Fibroblast of villous mesenchyme (primary cell): ENCODE data around the gene HDGFL1. TPM values are rescaled to one million over a fixed set of nuclear protein-coding genes. Genes with fewer than 3 reads are reported as not detected.
A peak's percentile ranks its signal among the peaks of the same experiment; 100 is the strongest.

ENCODE experiments used
- DNase-seq: peaks from one replicate; pipeline ENCODE4 v3.0.0-alpha.2; 2010; ENCODE audit warnings: low read depth
- H3K4me3 ChIP-seq: 2 replicates; pipeline ENCODE4 v1.5.1; 2011; ENCODE audit warnings: low read depth, mild to moderate bottlenecking, low read length
- CTCF ChIP-seq: IDR thresholded peaks from 2 replicates; pipeline ENCODE4 v1.5.1; 2012; ENCODE audit warnings: low read depth, mild to moderate bottlenecking, low read length; ENCODE audit not compliant: insufficient read depth
- total RNA-seq: library from RNA; depleted of rRNA; stranded (reverse); fragments of >200 nt; gene quantifications from 2 replicates; pipeline ENCODE4 v1.2.3, GENCODE V29; 2012

The HDGFL1 gene
- total RNA-seq, 1 donor: not detected

GRCh38 chr6:22558288-22558882 lies 11.0 kb upstream of the HDGFL1 start:
- no peak overlapping the region for H3K4me3 ChIP-seq
- TF ChIP-seq CTCF: no peak
- peak; percentile 5 for DNase-seq

GRCh38 chr6:22568854-22569253 lies 512 bp upstream of the HDGFL1 start:
- DNase-seq: no peak
- TF ChIP-seq CTCF: no peak

GRCh38 chr6:22570185-22570551 lies 802 bp downstream of the HDGFL1 start:
- no peak overlapping the region for H3K4me3 ChIP-seq
- TF ChIP-seq CTCF: no peak
- no peak for DNase-seq

More at GRCh38 chr6:22568854-22569253, 512 bp upstream of the HDGFL1 start:
- no peak overlapping the region for H3K4me3 ChIP-seq

- no peak for TF ChIP-seq CTCF
- DNase-seq: no peak
Observed at GRCh38 chr6:22575190-22575589, 5.8 kb downstream of the HDGFL1 start.

GRCh38 chr6:22579439-22579838 lies 10.1 kb downstream of the HDGFL1 start:
- no peak overlapping the region for H3K4me3 ChIP-seq
- TF ChIP-seq CTCF: no peak
- no peak for DNase-seq

More at GRCh38 chr6:22575190-22575589, 5.8 kb downstream of the HDGFL1 start:
- H3K4me3 ChIP-seq: no peak overlapping the region

- no peak for TF ChIP-seq CTCF
- DNase-seq: no peak
- H3K4me3 ChIP-seq: no peak overlapping the region
Observed at GRCh38 chr6:22580337-22580736, 11.0 kb downstream of the HDGFL1 start.
